PC-9 (cell line): Measurements from ENCODE around the gene AGO1. TPM values are rescaled to one million over a fixed set of nuclear protein-coding genes. Genes with fewer than 3 reads are reported as not detected.

Experiments used
- BruUV-seq: library from RNA; stranded (reverse); fragments of 400-500 nt; replicated peaks from 2 replicates; lab custom pipeline; 2021; lab: Mats Ljungman, UMichigan
- CTCF ChIA-PET: fragments of 300-600 bp; sonication (Branson Sonifier 250); formaldehyde crosslinking; loops from one replicate; lab custom pipeline; 2022; ENCODE audit warnings: antibody characterized with exemption; lab: Charles Lee
- POLR2A ChIA-PET: fragments of 300-600 bp; sonication (Branson Sonifier 250); formaldehyde crosslinking; loops from one replicate; lab custom pipeline; 2022; ENCODE audit warnings: antibody characterized with exemption; ENCODE audit not compliant: unreplicated experiment; lab: Charles Lee
- DNase-seq, 2 experiments: peaks; one replicate each; pipeline versions ENCODE4 v3.0.0 to v3.0.0-alpha.2; 2015 to 2022; ENCODE audit warnings: mixed read lengths in 1 of 2
- H2AFZ ChIP-seq: fragments of 200-600 bp; sonication (generic); 2 replicates; pipeline ENCODE4 v1.8.1; 2017; ENCODE audit warnings: antibody characterized with exemption
- H3F3A ChIP-seq: fragments of 200-600 bp; sonication (generic); 2 replicates; pipeline ENCODE4 v1.8.1; 2017; ENCODE audit warnings: antibody characterized with exemption, mild to moderate bottlenecking, low read depth; ENCODE audit not compliant: insufficient read depth
- H3K27ac ChIP-seq: fragments of 200-600 bp; sonication (generic); 2 replicates; pipeline ENCODE4 v1.6.1; 2016; ENCODE audit warnings: mixed run types
- H3K27me3 ChIP-seq: fragments of 200-600 bp; sonication (generic); 2 replicates; pipeline ENCODE4 v1.6.1; 2016; ENCODE audit warnings: low read depth, mixed run types; ENCODE audit not compliant: insufficient read depth
- H3K36me3 ChIP-seq: fragments of 200-600 bp; sonication (generic); 2 replicates; pipeline ENCODE4 v1.6.1; 2016; ENCODE audit warnings: low read depth, mixed run types
- H3K4me1 ChIP-seq: fragments of 200-600 bp; sonication (generic); replicated peaks from 2 replicates; pipeline ENCODE4 v1.6.1; 2016; ENCODE audit warnings: mixed run types; ENCODE audit not compliant: insufficient read depth
- H3K4me2 ChIP-seq: fragments of 200-600 bp; sonication (generic); 2 replicates; pipeline ENCODE4 v1.6.1; 2017; ENCODE audit warnings: mixed run types
- H3K4me3 ChIP-seq: fragments of 200-600 bp; sonication (generic); 2 replicates; pipeline ENCODE4 v1.6.1; 2016; ENCODE audit warnings: mixed run types
- H3K79me2 ChIP-seq: fragments of 200-600 bp; sonication (generic); 2 replicates; pipeline ENCODE4 v1.6.1; 2017; ENCODE audit warnings: low read depth, mixed run types
- H3K9me2 ChIP-seq: fragments of 200-600 bp; sonication (generic); 2 replicates; pipeline ENCODE4 v1.8.1; 2017; ENCODE audit warnings: mild to moderate bottlenecking; ENCODE audit not compliant: insufficient read depth
- H3K9me3 ChIP-seq: fragments of 200-600 bp; sonication (generic); 2 replicates; pipeline ENCODE4 v1.8.1; 2016; ENCODE audit warnings: low read depth; ENCODE audit not compliant: insufficient read depth
- H4K20me1 ChIP-seq: fragments of 200-600 bp; sonication (generic); 2 replicates; pipeline ENCODE4 v1.8.1; 2017; ENCODE audit not compliant: insufficient read depth
- CTCF ChIP-seq: fragments of 200-600 bp; sonication (generic); conservative IDR thresholded peaks from 2 replicates; pipeline ENCODE4 v1.6.1; 2017; ENCODE audit warnings: mixed run types, antibody characterized with exemption, mild to moderate bottlenecking, moderate library complexity
- EZH2 ChIP-seq: fragments of 200-600 bp; sonication (generic); IDR thresholded peaks from 2 replicates; pipeline ENCODE4 v1.8.0; 2017; ENCODE audit warnings: antibody characterized with exemption, low read depth
- intact Hi-C: fragments of 100-400 bp; cut with micrococcal nuclease; formaldehyde crosslinking; loops from one replicate; pipeline ENCODE4 v1.10.0; 2022; ENCODE audit not compliant: unreplicated experiment
- total RNA-seq: library from RNA; stranded (reverse); gene quantifications from 2 replicates; pipeline ENCODE4 v1.2.3, GENCODE V29; 2021

AGO1 gene
- total RNA-seq, 1 experiment from 2014 or later: 66.0 TPM

GRCh38 chr1:35852241-35852640, 30.8 kb upstream of the AGO1 start:
- intact Hi-C loops: loop anchor here (10.0 kb wide), 1 partner anchor 333 kb away; no protein-coding TSS in a partner anchor
- CTCF ChIA-PET: no interaction called here
- H4K20me1 ChIP-seq: no peaks in the 10 kb centered on the region

GRCh38 chr1:35854989-35855700, 27.9 kb upstream of the AGO1 start:
- no peak for DNase-seq
- no peaks in the 10 kb centered on the region for H3K4me1 ChIP-seq
- BruUV-seq: no TSS peak

More at GRCh38 chr1:35852241-35852640, 30.8 kb upstream of the AGO1 start:
- Histone ChIP-seq H3K9me3 (no peaks in the 10 kb centered on the region), H3K79me2 (no peaks in the 10 kb centered on the region), H3K4me3 (no peak overlapping the region), H3K27me3 (no peaks in the 10 kb centered on the region), H3K27ac (no peak overlapping the region), H3K4me2 (no peak overlapping the region), H3K4me1 (no peaks in the 10 kb centered on the region), H3K36me3 (no peaks in the 10 kb centered on the region), H3K9me2 (no peaks in the 10 kb centered on the region), H2AFZ (no peak overlapping the region), H3F3A (no peaks in the 10 kb centered on the region)
- POLR2A ChIA-PET: no interaction called here
- TF ChIP-seq EZH2 (no peak), CTCF (no peak)
- BruUV-seq: no TSS peak
- no peak for DNase-seq

GRCh38 chr1:35856964-35857363, 26.0 kb upstream of the AGO1 start:
- no TSS peak for BruUV-seq
- Histone ChIP-seq H3K79me2 (no peaks in the 10 kb centered on the region), H3K4me1 (no peaks in the 10 kb centered on the region), H2AFZ (no peak overlapping the region), H3K27ac (no peak overlapping the region), H3K27me3 (no peaks in the 10 kb centered on the region), H3K9me2 (no peaks in the 10 kb centered on the region), H3K9me3 (no peaks in the 10 kb centered on the region), H3K36me3 (no peaks in the 10 kb centered on the region), H4K20me1 (no peaks in the 10 kb centered on the region), H3F3A (no peaks in the 10 kb centered on the region), H3K4me2 (no peak overlapping the region), H3K4me3 (no peak overlapping the region)
- intact Hi-C loops: loop anchor here (10.0 kb wide), 1 partner anchor 328 kb away; no protein-coding TSS in a partner anchor
- no peak for TF ChIP-seq EZH2
- TF ChIP-seq CTCF: no peak
- ChIA-PET POLR2A (interaction anchor here (0.7 kb wide), 1 partner anchor 1575 kb away, joined by 4 read pairs; no protein-coding TSS in a partner anchor), CTCF (no interaction called here)
- no peak for DNase-seq

More at GRCh38 chr1:35854989-35855700, 27.9 kb upstream of the AGO1 start:
- no peaks in the 10 kb centered on the region for H3K9me3 ChIP-seq
- H3K27me3 ChIP-seq: no peaks in the 10 kb centered on the region
- TF ChIP-seq EZH2: no peak
- TF ChIP-seq CTCF: no peak
- ChIA-PET POLR2A (no interaction called here), CTCF (interaction anchor here (0.5 kb wide), 1 partner anchor 575 kb away, joined by 5 read pairs; no protein-coding TSS in a partner anchor)
- intact Hi-C loops: loop anchor here (10.0 kb wide), 1 partner anchor 330 kb away; no protein-coding TSS in a partner anchor
- H3K27ac ChIP-seq: no peak overlapping the region
- H4K20me1 ChIP-seq: no peaks in the 10 kb centered on the region
- no peaks in the 10 kb centered on the region for H3F3A ChIP-seq
- H2AFZ ChIP-seq: no peak overlapping the region
- H3K9me2 ChIP-seq: no peaks in the 10 kb centered on the region
- H3K36me3 ChIP-seq: no peaks in the 10 kb centered on the region
- H3K79me2 ChIP-seq: no peaks in the 10 kb centered on the region
- H3K4me2 ChIP-seq: no peak overlapping the region
- H3K4me3 ChIP-seq: no peak overlapping the region
